ENCODE results near the gene SYP.

DNA sequence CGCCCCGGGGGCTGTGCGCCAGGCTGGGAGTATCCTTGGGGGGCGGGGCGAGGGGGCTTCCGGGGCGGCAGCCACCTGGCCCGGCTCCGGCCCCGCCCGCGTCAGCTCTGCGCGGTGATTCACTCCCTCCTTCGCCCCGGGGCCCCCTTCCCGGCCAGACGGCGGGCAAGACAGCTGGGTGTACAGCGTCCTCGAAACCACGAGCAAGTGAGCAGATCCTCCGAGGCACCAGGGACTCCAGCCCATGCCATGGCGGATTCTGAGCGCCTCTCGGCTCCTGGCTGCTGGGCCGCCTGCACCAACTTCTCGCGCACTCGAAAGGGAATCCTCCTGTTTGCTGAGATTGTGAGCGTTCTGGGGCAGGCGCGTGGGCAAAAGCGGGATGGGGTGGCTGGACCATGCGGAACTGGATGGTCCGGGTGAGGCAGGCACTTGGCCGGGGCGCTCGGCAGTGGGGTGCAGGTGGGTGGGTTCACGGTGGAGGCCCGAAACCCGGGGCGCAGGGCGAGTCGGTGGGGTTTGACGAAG, 28.2 kb downstream of the SYP start, which contains the start of gene PLP2:
- TF ChIP-seq, protein P1, sequence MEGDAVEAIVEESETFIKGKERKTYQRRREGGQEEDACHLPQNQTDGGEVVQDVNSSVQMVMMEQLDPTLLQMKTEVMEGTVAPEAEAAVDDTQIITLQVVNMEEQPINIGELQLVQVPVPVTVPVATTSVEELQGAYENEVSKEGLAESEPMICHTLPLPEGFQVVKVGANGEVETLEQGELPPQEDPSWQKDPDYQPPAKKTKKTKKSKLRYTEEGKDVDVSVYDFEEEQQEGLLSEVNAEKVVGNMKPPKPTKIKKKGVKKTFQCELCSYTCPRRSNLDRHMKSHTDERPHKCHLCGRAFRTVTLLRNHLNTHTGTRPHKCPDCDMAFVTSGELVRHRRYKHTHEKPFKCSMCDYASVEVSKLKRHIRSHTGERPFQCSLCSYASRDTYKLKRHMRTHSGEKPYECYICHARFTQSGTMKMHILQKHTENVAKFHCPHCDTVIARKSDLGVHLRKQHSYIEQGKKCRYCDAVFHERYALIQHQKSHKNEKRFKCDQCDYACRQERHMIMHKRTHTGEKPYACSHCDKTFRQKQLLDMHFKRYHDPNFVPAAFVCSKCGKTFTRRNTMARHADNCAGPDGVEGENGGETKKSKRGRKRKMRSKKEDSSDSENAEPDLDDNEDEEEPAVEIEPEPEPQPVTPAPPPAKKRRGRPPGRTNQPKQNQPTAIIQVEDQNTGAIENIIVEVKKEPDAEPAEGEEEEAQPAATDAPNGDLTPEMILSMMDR (IDR thresholded peaks at IDR 0.05) = no peak
- TF ChIP-seq ZFX (IDR thresholded peaks at IDR 0.05; ENCODE audit: borderline replicate concordance) = no peak
